IMR-90 (cell line): ENCODE measurements around the gene NIPAL3. TPM values are rescaled to one million over a fixed set of nuclear protein-coding genes. Genes with fewer than 3 reads are reported as not detected.

Source experiments
- ATAC-seq: fragments of 200-7000 bp; cut with Tn5 transposase; 2 replicates; pipeline ENCODE4 v1.9.1; 2020; ENCODE audit warnings: low read depth, mild to moderate bottlenecking, moderate library complexity
- BruUV-seq: library from RNA; stranded (reverse); fragments of 400-500 nt; replicated peaks from 2 replicates; lab custom pipeline; 2021; lab: Mats Ljungman, UMichigan
- CTCF ChIA-PET: fragments of 300-600 bp; formaldehyde crosslinking; extraction: SDS; loops from one replicate; lab custom pipeline; 2021; ENCODE audit warnings: antibody characterized with exemption; lab: Yijun Ruan, JAX
- POLR2A ChIA-PET: fragments of 300-600 bp; sonication (Branson Sonifier 250); formaldehyde crosslinking; loops from one replicate; lab custom pipeline; 2022; ENCODE audit warnings: antibody characterized with exemption; ENCODE audit not compliant: unreplicated experiment; lab: Charles Lee
- DNase-seq: peaks from one replicate; pipeline ENCODE4 v3.0.0; 2013
- H2AFZ ChIP-seq: replicated peaks from 2 replicates; pipeline ENCODE3; 2013; ENCODE audit warnings: low read length, mild to moderate bottlenecking; ENCODE audit not compliant: poor library complexity
- H2AK5ac ChIP-seq: 2 replicates; pipeline ENCODE4 v1.6.1; 2013; ENCODE audit warnings: low read depth, low read length, inconsistent platforms
- H2AK9ac ChIP-seq: replicated peaks from 2 replicates; pipeline ENCODE3; 2013; ENCODE audit warnings: mild to moderate bottlenecking, low read depth, low read length, moderate library complexity; ENCODE audit not compliant: poor library complexity
- H2BK120ac ChIP-seq: 2 replicates; pipeline ENCODE4 v1.6.1; 2013; ENCODE audit warnings: low read depth, low read length, inconsistent platforms
- H2BK15ac ChIP-seq: 3 replicates; pipeline ENCODE4 v1.6.1; 2013; ENCODE audit warnings: low read depth, low read length, inconsistent platforms
- H2BK20ac ChIP-seq: 2 replicates; pipeline ENCODE4 v1.6.1; 2013; ENCODE audit warnings: low read depth, mild to moderate bottlenecking, inconsistent platforms, low read length, moderate library complexity
- H2BK5ac ChIP-seq: 2 replicates; pipeline ENCODE4 v1.6.1; 2013; ENCODE audit warnings: mild to moderate bottlenecking, low read depth, low read length, inconsistent platforms; ENCODE audit not compliant: poor library complexity, severe bottlenecking
- H3K14ac ChIP-seq: replicated peaks from 2 replicates; pipeline ENCODE4 v1.6.1; 2013; ENCODE audit warnings: low read depth, low read length, inconsistent platforms
- H3K18ac ChIP-seq: 2 replicates; pipeline ENCODE4 v1.6.1; 2013; ENCODE audit warnings: low read depth, low read length, control low read depth
- H3K23ac ChIP-seq: 2 replicates; pipeline ENCODE4 v1.6.1; 2013; ENCODE audit warnings: low read depth, low read length, inconsistent platforms
- H3K27ac ChIP-seq: 2 replicates; pipeline ENCODE4 v1.5.1; 2013; ENCODE audit warnings: mild to moderate bottlenecking, control low read depth, low read length; ENCODE audit not compliant: insufficient read depth
- H3K27me3 ChIP-seq: 2 replicates; pipeline ENCODE4 v1.6.1; 2013; ENCODE audit warnings: low read length; ENCODE audit not compliant: control insufficient read depth, insufficient read depth
- H3K36me3 ChIP-seq: 2 replicates; pipeline ENCODE4 v1.6.1; 2013; ENCODE audit warnings: low read length, mixed read lengths; ENCODE audit not compliant: control insufficient read depth, insufficient read depth
- H3K4ac ChIP-seq: 2 replicates; pipeline ENCODE4 v1.6.1; 2013; ENCODE audit warnings: low read depth, low read length, inconsistent platforms
- H3K4me1 ChIP-seq: 2 replicates; pipeline ENCODE4 v1.6.1; 2013; ENCODE audit warnings: low read length, mixed read lengths; ENCODE audit not compliant: control insufficient read depth, insufficient read depth
- H3K4me2 ChIP-seq: 2 replicates; pipeline ENCODE4 v1.6.1; 2013; ENCODE audit warnings: low read depth, mild to moderate bottlenecking, control low read depth, low read length, moderate library complexity
- H3K4me3 ChIP-seq: 2 replicates; pipeline ENCODE4 v1.5.1; 2013; ENCODE audit warnings: low read depth, mild to moderate bottlenecking, control low read depth, low read length, moderate library complexity; ENCODE audit not compliant: insufficient read depth
- H3K56ac ChIP-seq: 2 replicates; pipeline ENCODE4 v1.6.1; 2013; ENCODE audit warnings: low read length, inconsistent platforms; ENCODE audit not compliant: insufficient read depth; ENCODE audit errors: extremely low read depth
- H3K79me1 ChIP-seq, 2 experiments: 2 replicates each; pipeline ENCODE4 v1.6.1; 2013; ENCODE audit warnings: low read length in 2 of 2, inconsistent platforms in 1 of 2, low read depth in 1 of 2
- H3K9ac ChIP-seq: 2 replicates; pipeline ENCODE4 v1.6.1; 2013; ENCODE audit warnings: low read depth, low read length, control low read depth
- H3K9me1 ChIP-seq: 2 replicates; pipeline ENCODE4 v1.6.1; 2013; ENCODE audit warnings: low read length, inconsistent platforms; ENCODE audit not compliant: insufficient read depth
- H3K9me3 ChIP-seq: 2 replicates; pipeline ENCODE4 v1.6.1; 2013; ENCODE audit warnings: low read length; ENCODE audit not compliant: control insufficient read depth, insufficient read depth
- H4K20me1 ChIP-seq: 2 replicates; pipeline ENCODE4 v1.6.1; 2013; ENCODE audit warnings: low read length, inconsistent platforms; ENCODE audit not compliant: insufficient read depth
- H4K5ac ChIP-seq: 2 replicates; pipeline ENCODE4 v1.6.1; 2013; ENCODE audit warnings: mild to moderate bottlenecking, low read depth, low read length, control low read depth
- H4K8ac ChIP-seq, 2 experiments: 2 replicates each; pipeline ENCODE4 v1.6.1; 2013; ENCODE audit warnings: low read depth in 2 of 2, low read length in 2 of 2, control low read depth in 1 of 2, inconsistent platforms in 1 of 2
- H4K91ac ChIP-seq: 2 replicates; pipeline ENCODE4 v1.6.1; 2013; ENCODE audit warnings: low read depth, low read length, inconsistent platforms; ENCODE audit not compliant: insufficient read depth
- CEBPB ChIP-seq: IDR thresholded peaks from 2 replicates; pipeline ENCODE4 v1.6.1; 2012; ENCODE audit warnings: low read depth, low read length, improper control_type of control experiment
- CTCF ChIP-seq: conservative IDR thresholded peaks from 2 replicates; pipeline ENCODE4 v1.5.1; 2012; ENCODE audit warnings: mild to moderate bottlenecking, low read depth, low read length, improper control_type of control experiment
- ELK1 ChIP-seq: fragments of 150-350 bp; IDR thresholded peaks from 2 replicates; pipeline ENCODE4 v1.6.1; 2016; ENCODE audit warnings: low read depth, mild to moderate bottlenecking, low read length, moderate library complexity, borderline replicate concordance
- FOS ChIP-seq: fragments of 150-350 bp; IDR thresholded peaks from 2 replicates; pipeline ENCODE4 v1.6.1; 2016; ENCODE audit warnings: low read depth, low read length
- MAFK ChIP-seq: IDR thresholded peaks from 2 replicates; pipeline ENCODE4 v1.6.1; 2012; ENCODE audit warnings: low read depth, low read length, improper control_type of control experiment
- MAZ ChIP-seq: IDR thresholded peaks from 2 replicates; pipeline ENCODE4 v1.6.1; 2012; ENCODE audit warnings: low read depth, mild to moderate bottlenecking, low read length, improper control_type of control experiment, moderate library complexity, borderline replicate concordance
- MXI1 ChIP-seq: IDR thresholded peaks from 2 replicates; pipeline ENCODE4 v1.6.1; 2012; ENCODE audit warnings: low read depth, mild to moderate bottlenecking, low read length, moderate library complexity, borderline replicate concordance
- NFE2L2 ChIP-seq: fragments of 150-350 bp; IDR thresholded peaks from 2 replicates; pipeline ENCODE4 v1.6.1; 2016; ENCODE audit warnings: low read depth, mild to moderate bottlenecking, low read length
- POLR2A ChIP-seq: IDR thresholded peaks from 2 replicates; pipeline ENCODE4 v1.6.1; 2012; ENCODE audit warnings: mild to moderate bottlenecking, low read depth, low read length
- RCOR1 ChIP-seq: IDR thresholded peaks from 2 replicates; pipeline ENCODE4 v1.6.1; 2012; ENCODE audit warnings: mild to moderate bottlenecking, low read length, improper control_type of control experiment; ENCODE audit not compliant: insufficient replicate concordance
- USF2 ChIP-seq: fragments of 150-350 bp; IDR thresholded peaks from 2 replicates; pipeline ENCODE4 v1.6.1; 2017; ENCODE audit warnings: mild to moderate bottlenecking, antibody characterized with exemption, low read length, low read depth
- dilution Hi-C: fragments of 300-500 bp; cut with HindIII; formaldehyde crosslinking; loops from one replicate; pipeline ENCODE4 v1.14.3; 2018; ENCODE audit warnings: low sequenced_read_pairs; ENCODE audit not compliant: unreplicated experiment
- in situ Hi-C: fragments of 300-500 bp; cut with MboI; formaldehyde crosslinking; loops from 3 replicates; pipeline ENCODE4 v1.14.3; 2019; ENCODE audit warnings: low sequenced_read_pairs, inconsistent platforms, mixed read lengths
- intact Hi-C: fragments of 100-400 bp; cut with micrococcal nuclease; formaldehyde crosslinking; loops from 2 replicates; pipeline ENCODE4 v1.10.0; 2022
- polyA plus RNA-seq, 3 experiments: library from polyadenylated mRNA; depleted of rRNA; stranded (reverse); fragments of >200 nt; gene quantifications; 2 replicates each; pipeline ENCODE4 v1.2.3, GENCODE V29; 2012; ENCODE audit warnings: low replicate concordance in 1 of 3
- total RNA-seq: library from RNA; depleted of rRNA; stranded (reverse); fragments of >200 nt; gene quantifications from 2 replicates; pipeline ENCODE4 v1.2.3, GENCODE V29; 2012

NIPAL3 gene
- total and polyA plus RNA-seq, 2 of the 4 experiments (the other 2 are of a cell fraction) = 55.0 to 123 TPM

GRCh38 chr1:24474193-24474592 lies 58.6 kb downstream of the NIPAL3 start:
- Histone ChIP-seq H3K36me3 (peaks cover 2% of the 10 kb centered on the region; the same call in 1 of the 2 replicates), H3K23ac (no peak overlapping the region), H4K8ac (no peak overlapping the region), H3K9me1 (peaks cover 13% of the 10 kb centered on the region; the same call in 1 of the 2 replicates), H3K79me1 (no peaks in the 10 kb centered on the region), H2AFZ (no peak overlapping the region), H2BK120ac (no peak overlapping the region), H3K9me3 (no peaks in the 10 kb centered on the region), H2BK20ac (no peak overlapping the region), H2AK5ac (no peak overlapping the region), H3K4me2 (no peak overlapping the region), H3K4ac (no peak overlapping the region), H3K9ac (no peak overlapping the region), H3K27ac (no peak overlapping the region), H3K4me1 (no peaks in the 10 kb centered on the region), H2BK5ac (no peak overlapping the region), H3K27me3 (no peaks in the 10 kb centered on the region), H3K4me3 (no peak overlapping the region), H2BK15ac (no peak overlapping the region), H3K14ac (no peak overlapping the region), H4K20me1 (no peaks in the 10 kb centered on the region), H4K5ac (no peak overlapping the region), H2AK9ac (no peak overlapping the region), H3K18ac (no peak overlapping the region), H4K91ac (no peak overlapping the region), H3K56ac (no peak overlapping the region)
- DNase-seq = no peak
- ChIA-PET CTCF (no interaction called here), POLR2A (no interaction called here)
- intact Hi-C loops (no loop called here), dilution Hi-C loops (no loop called here), in situ Hi-C loops (no loop called here)
- ATAC-seq = no peak
- no peak for TF ChIP-seq NFE2L2
- TF ChIP-seq RCOR1 = no peak
- no peak for TF ChIP-seq USF2
- no peak for TF ChIP-seq FOS
- no peak for TF ChIP-seq MAFK
- no peak for TF ChIP-seq MXI1
- no peak for TF ChIP-seq MAZ
- TF ChIP-seq CEBPB = no peak
- no peak for TF ChIP-seq CTCF
- no peak for TF ChIP-seq ELK1
- TF ChIP-seq POLR2A = no peak
- BruUV-seq = no TSS peak
